HEK293T (cell line): ENCODE results near the gene NSD1.

Experiments used
- ARNT ChIP-seq: fragments of 450-650 bp; IDR thresholded peaks from 2 replicates; pipeline ENCODE4 v1.6.1; 2017; ENCODE audit warnings: mild to moderate bottlenecking
- BHLHE40 ChIP-seq: fragments of 450-650 bp; IDR thresholded peaks from 2 replicates; pipeline ENCODE4 v1.6.1; 2016; ENCODE audit warnings: mild to moderate bottlenecking, moderate library complexity, borderline replicate concordance
- CTBP1 ChIP-seq: fragments of 450-650 bp; IDR thresholded peaks from 2 replicates; pipeline ENCODE4 v1.6.1; 2016; ENCODE audit warnings: borderline replicate concordance
- ELF4 ChIP-seq: fragments of 450-650 bp; IDR thresholded peaks from 2 replicates; pipeline ENCODE4 v1.6.1; 2017; ENCODE audit warnings: antibody characterized with exemption
- FOXM1 ChIP-seq: fragments of 450-650 bp; IDR thresholded peaks from 2 replicates; pipeline ENCODE4 v1.6.1; 2017; ENCODE audit warnings: mild to moderate bottlenecking, borderline replicate concordance
- SP1 ChIP-seq: fragments of 450-650 bp; IDR thresholded peaks from 2 replicates; pipeline ENCODE4 v1.6.1; 2017
- ZNF384 ChIP-seq: fragments of 450-650 bp; IDR thresholded peaks from 2 replicates; pipeline ENCODE4 v1.6.1; 2016
- TF ChIP-seq, protein P1 (sequence below): fragments of 450-650 bp; IDR thresholded peaks from 2 replicates; pipeline ENCODE4 v1.6.1; 2016

GRCh38 chr5:177332896-177333260, 199.3 kb downstream of the NSD1 start:
- no peak for TF ChIP-seq ZNF384
- TF ChIP-seq BHLHE40, result no peak
- TF ChIP-seq CTBP1, result no peak
- TF ChIP-seq, protein P1, sequence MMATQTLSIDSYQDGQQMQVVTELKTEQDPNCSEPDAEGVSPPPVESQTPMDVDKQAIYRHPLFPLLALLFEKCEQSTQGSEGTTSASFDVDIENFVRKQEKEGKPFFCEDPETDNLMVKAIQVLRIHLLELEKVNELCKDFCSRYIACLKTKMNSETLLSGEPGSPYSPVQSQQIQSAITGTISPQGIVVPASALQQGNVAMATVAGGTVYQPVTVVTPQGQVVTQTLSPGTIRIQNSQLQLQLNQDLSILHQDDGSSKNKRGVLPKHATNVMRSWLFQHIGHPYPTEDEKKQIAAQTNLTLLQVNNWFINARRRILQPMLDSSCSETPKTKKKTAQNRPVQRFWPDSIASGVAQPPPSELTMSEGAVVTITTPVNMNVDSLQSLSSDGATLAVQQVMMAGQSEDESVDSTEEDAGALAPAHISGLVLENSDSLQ, result no peak
- no peak for TF ChIP-seq SP1
- TF ChIP-seq FOXM1, result no peak
- TF ChIP-seq ARNT, result no peak
- TF ChIP-seq ELF4, result no peak
